Measurements from ENCODE around the gene CLGN.

GRCh38 chr4:140342620-140343019, 84.8 kb downstream of the CLGN start:
- TF ChIP-seq CTCF (IDR thresholded peaks at IDR 0.05; ENCODE audit: insufficient read depth, low read length, poor library complexity, severe bottlenecking), result no peak
- TF ChIP-seq EZH2phosphoT487 (conservative IDR thresholded peaks at IDR 0.05; ENCODE audit: low read length), result no peak

All from SU-DHL-6 (cell line).